SK-N-MC (cell line): Measurements from ENCODE around the gene IL10RB.

Experiments used
- DNase-seq: peaks from one replicate; pipeline ENCODE4 v3.0.0-alpha.2; 2011; ENCODE audit warnings: low read depth, low spot score
- H3K27ac ChIP-seq: fragments of 200-600 bp; sonication (generic); 2 replicates; pipeline ENCODE4 v1.5.1; 2016; ENCODE audit warnings: mixed run types
- H3K36me3 ChIP-seq: fragments of 200-600 bp; sonication (generic); 2 replicates; pipeline ENCODE4 v1.6.1; 2017; ENCODE audit warnings: antibody characterized with exemption, low read length, mixed read lengths; ENCODE audit not compliant: insufficient read depth
- H3K4me3 ChIP-seq: fragments of 200-600 bp; sonication (generic); 2 replicates; pipeline ENCODE4 v1.5.1; 2016
- H3K9ac ChIP-seq: fragments of 200-600 bp; sonication (generic); 2 replicates; pipeline ENCODE4 v1.8.0; 2017; ENCODE audit warnings: mixed run types, mixed read lengths; ENCODE audit not compliant: insufficient read length
- H3K9me3 ChIP-seq: fragments of 200-600 bp; sonication (generic); 2 replicates; pipeline ENCODE4 v1.6.1; 2017; ENCODE audit warnings: low read depth, mild to moderate bottlenecking, antibody characterized with exemption, low read length, moderate library complexity, mixed read lengths
- EZH2 ChIP-seq: fragments of 200-600 bp; sonication (generic); IDR thresholded peaks from one replicate; pipeline ENCODE4 v1.6.1; 2017; ENCODE audit warnings: antibody characterized with exemption
- FOXP2 ChIP-seq: optimal IDR thresholded peaks from 2 replicates; pipeline ENCODE3; 2011; ENCODE audit warnings: mild to moderate bottlenecking, moderate library complexity; ENCODE audit not compliant: insufficient read depth; ENCODE audit errors: extremely low read length, control extremely low read depth
- POLR2AphosphoS5 ChIP-seq: IDR thresholded peaks from 2 replicates; pipeline ENCODE4 v1.6.1; 2012; ENCODE audit warnings: mild to moderate bottlenecking, low read depth, low read length, borderline replicate concordance

IL10RB gene

GRCh38 chr21:33230545-33231324, 35.4 kb upstream of the IL10RB start:
- Histone ChIP-seq H3K9ac (peak overlapping the region; percentile 83), H3K27ac (no peak overlapping the region), H3K36me3 (no peaks in the 10 kb centered on the region), H3K4me3 (peak overlapping the region; percentile 95), H3K9me3 (no peaks in the 10 kb centered on the region)
- no peak for TF ChIP-seq FOXP2
- TF ChIP-seq POLR2AphosphoS5: no peak
- no peak for TF ChIP-seq EZH2
- no peak for DNase-seq

DNA sequence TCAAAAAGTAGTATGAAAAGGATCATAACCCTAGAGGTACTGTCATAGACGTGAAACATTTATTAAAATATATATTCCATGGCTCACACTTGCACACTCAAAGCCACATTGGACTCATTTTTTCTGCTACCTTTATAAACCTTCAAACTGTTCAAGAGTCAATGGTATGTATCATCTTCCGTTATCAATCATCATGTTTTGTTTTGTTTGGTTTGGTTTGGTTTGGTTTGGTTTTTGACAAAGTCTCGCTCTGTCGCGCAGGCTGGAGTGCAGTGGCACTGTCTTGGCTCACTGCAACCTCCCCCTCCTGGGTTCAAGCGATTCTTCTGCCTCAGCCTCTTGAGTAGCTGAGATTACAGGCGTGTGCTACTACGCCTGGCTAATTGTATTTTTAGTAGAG, 34.6 kb upstream of the IL10RB start:
- no peak overlapping the region for H3K27ac ChIP-seq
- DNase-seq: no peak
- no peaks in the 10 kb centered on the region for H3K9me3 ChIP-seq
- no peak overlapping the region for H3K9ac ChIP-seq
- no peaks in the 10 kb centered on the region for H3K36me3 ChIP-seq
- peak overlapping the region; percentile 95; the same call in 1 of the 2 replicates for H3K4me3 ChIP-seq
- TF ChIP-seq EZH2: no peak
- no peak for TF ChIP-seq POLR2AphosphoS5
- no peak for TF ChIP-seq FOXP2

- no peaks in the 10 kb centered on the region for H3K36me3 ChIP-seq
- H3K9me3 ChIP-seq: no peaks in the 10 kb centered on the region
- peak overlapping the region; percentile 64 for H3K27ac ChIP-seq
- peak overlapping the region; percentile 2 for H3K9ac ChIP-seq
- H3K4me3 ChIP-seq: peak overlapping the region; percentile 32; the same call in 1 of the 2 replicates
- DNase-seq: no peak
- no peak for TF ChIP-seq FOXP2
- TF ChIP-seq POLR2AphosphoS5: no peak
- no peak for TF ChIP-seq EZH2
Observed at GRCh38 chr21:33232291-33233034, 33.7 kb upstream of the IL10RB start.

DNA sequence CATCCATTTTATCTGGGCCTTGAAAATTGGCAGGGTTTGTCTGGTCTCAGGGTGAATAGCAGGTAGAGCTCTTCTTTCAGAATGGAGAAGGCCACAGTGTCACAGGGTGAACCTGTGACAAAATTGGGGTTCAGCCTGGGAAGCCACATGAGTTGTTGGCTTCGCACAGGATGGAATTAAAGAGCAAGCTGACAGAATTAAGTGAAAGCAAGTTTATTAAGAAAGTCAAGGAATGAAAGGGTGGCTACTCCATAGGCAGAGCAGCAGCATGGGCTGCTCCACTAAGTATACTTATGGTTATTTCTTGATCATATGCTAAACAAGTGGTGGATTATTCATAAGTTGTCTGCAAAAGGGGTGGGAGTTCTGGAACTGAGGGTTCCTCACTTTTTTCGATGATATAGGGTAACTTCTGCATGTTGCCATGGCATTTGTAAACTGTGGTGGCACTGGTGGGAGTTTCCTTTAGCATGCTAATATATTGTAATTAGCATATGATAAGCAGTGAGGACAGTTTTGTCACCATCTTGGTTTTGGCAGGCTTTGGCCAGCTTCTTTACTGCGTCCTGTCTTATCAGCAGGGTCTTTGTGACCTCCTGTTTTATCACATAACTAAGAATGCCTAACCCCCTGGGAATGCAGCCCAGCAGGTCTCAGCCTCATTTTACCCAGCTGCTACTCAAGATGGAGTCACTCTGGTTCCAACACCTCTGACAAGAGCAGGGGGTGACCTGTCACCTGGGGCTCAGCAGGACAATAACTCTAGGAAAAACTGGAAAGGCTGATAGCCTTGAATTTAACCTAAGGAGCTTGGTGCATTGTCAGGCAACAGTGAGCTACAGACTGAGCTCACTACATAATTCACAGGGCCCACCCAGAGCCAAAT, 31.3 kb upstream of the IL10RB start:
- H3K4me3 ChIP-seq: no peak overlapping the region
- H3K36me3 ChIP-seq: no peaks in the 10 kb centered on the region
- TF ChIP-seq EZH2 (no peak), POLR2AphosphoS5 (no peak), FOXP2 (no peak)
- DNase-seq: no peak
- H3K9ac ChIP-seq: no peak overlapping the region
- H3K27ac ChIP-seq: no peak overlapping the region
- H3K9me3 ChIP-seq: no peaks in the 10 kb centered on the region

GRCh38 chr21:33236013-33236686, 30.0 kb upstream of the IL10RB start:
- H3K4me3 ChIP-seq: no peak overlapping the region
- H3K36me3 ChIP-seq: no peaks in the 10 kb centered on the region
- no peak for TF ChIP-seq POLR2AphosphoS5
- no peak for TF ChIP-seq FOXP2
- no peak for TF ChIP-seq EZH2
- H3K9ac ChIP-seq: no peak overlapping the region
- H3K27ac ChIP-seq: no peak overlapping the region
- DNase-seq: no peak
- no peaks in the 10 kb centered on the region for H3K9me3 ChIP-seq

- Histone ChIP-seq H3K36me3 (no peaks in the 10 kb centered on the region), H3K27ac (no peak overlapping the region), H3K4me3 (no peak overlapping the region), H3K9me3 (no peaks in the 10 kb centered on the region), H3K9ac (no peak overlapping the region)
- DNase-seq: peak; percentile 63
- TF ChIP-seq FOXP2 (no peak), EZH2 (no peak), POLR2AphosphoS5 (no peak)
Observed at GRCh38 chr21:33236766-33237165, 29.4 kb upstream of the IL10RB start.

DNA sequence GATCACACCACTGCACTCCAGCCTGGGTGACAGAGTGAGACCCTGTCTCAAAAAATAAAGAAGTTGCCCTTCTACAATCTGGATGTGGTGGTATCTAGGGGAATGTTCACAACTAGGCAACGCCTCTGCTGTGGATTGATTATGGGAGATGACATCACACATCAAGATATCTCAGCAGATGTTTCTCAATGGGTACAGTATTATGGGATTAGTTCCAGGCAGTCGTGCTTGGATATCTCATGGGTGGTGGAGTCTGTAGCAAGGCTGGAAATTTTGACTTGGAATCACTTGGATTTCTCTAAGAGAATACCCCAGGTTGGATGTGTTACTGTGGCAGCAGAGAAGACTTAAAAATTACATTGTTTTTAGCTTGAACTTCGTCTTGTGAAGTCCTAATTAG, 28.7 kb upstream of the IL10RB start:
- Histone ChIP-seq H3K36me3 (no peaks in the 10 kb centered on the region), H3K9ac (no peak overlapping the region)

GRCh38 chr21:33238146-33238545, 28.0 kb upstream of the IL10RB start:
- Histone ChIP-seq H3K27ac (no peak overlapping the region), H3K9me3 (no peaks in the 10 kb centered on the region), H3K9ac (no peak overlapping the region), H3K4me3 (no peak overlapping the region), H3K36me3 (no peaks in the 10 kb centered on the region)
- no peak for DNase-seq
- TF ChIP-seq EZH2 (no peak), FOXP2 (no peak), POLR2AphosphoS5 (no peak)

More for the DNA sequence above, 28.7 kb upstream of the IL10RB start:
- H3K27ac ChIP-seq: no peak overlapping the region
- H3K4me3 ChIP-seq: no peak overlapping the region
- no peak for TF ChIP-seq POLR2AphosphoS5
- TF ChIP-seq FOXP2: no peak
- no peak for TF ChIP-seq EZH2
- no peak for DNase-seq
- H3K9me3 ChIP-seq: no peaks in the 10 kb centered on the region
